ENCODE data around the gene MOV10L1. TPM values are rescaled to one million over a fixed set of nuclear protein-coding genes. Genes with fewer than 3 reads are reported as not detected.

Gene MOV10L1
- total and polyA plus RNA-seq, 11 donors: 0.06 to 0.63 (median 0.13) TPM; not detected in 6

DNA sequence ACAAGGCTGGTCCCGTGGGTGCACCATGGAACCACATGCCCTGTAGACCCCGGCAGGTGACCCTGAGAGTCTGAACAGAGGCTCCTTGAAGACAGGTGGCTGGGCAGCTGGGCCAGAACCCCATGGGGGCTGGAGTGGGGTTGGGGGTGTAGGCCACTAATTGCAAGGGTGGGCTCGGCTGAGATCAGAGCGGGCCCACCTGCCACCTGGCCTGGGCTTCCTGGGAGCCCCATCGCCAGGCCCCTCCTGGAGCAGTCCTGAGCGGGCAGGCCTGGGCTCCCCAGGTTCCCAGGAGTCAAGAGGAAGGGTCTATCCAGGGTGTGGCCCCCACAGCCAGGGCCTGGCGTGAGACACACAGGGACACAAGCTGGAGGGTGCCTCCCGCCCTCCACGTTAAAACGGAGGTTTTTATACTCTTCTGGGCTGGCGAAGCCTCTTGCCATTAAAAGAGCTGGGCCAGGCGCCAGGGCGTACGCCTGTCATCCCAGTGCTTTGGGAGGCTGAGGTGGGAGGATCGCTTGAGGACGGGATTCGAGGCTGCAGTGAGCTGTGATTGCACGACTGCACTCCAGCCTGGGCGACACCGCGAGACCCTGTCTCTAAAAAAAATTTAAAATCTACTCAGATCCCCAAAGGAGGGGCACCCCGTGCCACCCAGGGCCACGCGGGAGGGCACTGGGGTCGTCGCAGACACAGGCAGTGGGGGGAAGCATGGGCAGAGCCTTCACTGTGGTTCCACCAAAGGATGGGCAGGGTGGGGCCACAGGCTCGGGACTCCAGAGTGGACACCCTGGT lies 91.1 kb downstream of the MOV10L1 start:
- Histone ChIP-seq H3K36me3 (no peaks in the 10 kb centered on the region), H3K9me3 (no peaks in the 10 kb centered on the region), H3K27me3 (peaks cover 0 to 40% (median 9%) of the 10 kb centered on the region in 9 donors), H3K4me3 (no peak overlapping the region), H3K27ac (no peak overlapping the region), H3K4me1 (peaks cover 0 to 32% (median 17%) of the 10 kb centered on the region in 12 donors)
- WGBS, 4 donors: 90 to 93% (median 92%) methylated on average over 21 to 27 of the region's 27 CpGs
- intact Hi-C loops (cut with DNase I): loop anchor here in 2 of 10 donors (10.0 kb wide), 2 partner anchors 246 to 256 kb away; no protein-coding TSS in a partner anchor
- peak in 2 of 5 donors; percentile 13 to 21 for DNase-seq
- ATAC-seq: no peak
- TF ChIP-seq, protein P1, sequence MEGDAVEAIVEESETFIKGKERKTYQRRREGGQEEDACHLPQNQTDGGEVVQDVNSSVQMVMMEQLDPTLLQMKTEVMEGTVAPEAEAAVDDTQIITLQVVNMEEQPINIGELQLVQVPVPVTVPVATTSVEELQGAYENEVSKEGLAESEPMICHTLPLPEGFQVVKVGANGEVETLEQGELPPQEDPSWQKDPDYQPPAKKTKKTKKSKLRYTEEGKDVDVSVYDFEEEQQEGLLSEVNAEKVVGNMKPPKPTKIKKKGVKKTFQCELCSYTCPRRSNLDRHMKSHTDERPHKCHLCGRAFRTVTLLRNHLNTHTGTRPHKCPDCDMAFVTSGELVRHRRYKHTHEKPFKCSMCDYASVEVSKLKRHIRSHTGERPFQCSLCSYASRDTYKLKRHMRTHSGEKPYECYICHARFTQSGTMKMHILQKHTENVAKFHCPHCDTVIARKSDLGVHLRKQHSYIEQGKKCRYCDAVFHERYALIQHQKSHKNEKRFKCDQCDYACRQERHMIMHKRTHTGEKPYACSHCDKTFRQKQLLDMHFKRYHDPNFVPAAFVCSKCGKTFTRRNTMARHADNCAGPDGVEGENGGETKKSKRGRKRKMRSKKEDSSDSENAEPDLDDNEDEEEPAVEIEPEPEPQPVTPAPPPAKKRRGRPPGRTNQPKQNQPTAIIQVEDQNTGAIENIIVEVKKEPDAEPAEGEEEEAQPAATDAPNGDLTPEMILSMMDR (IDR thresholded peaks at IDR 0.05): no peak
- no peak for TF ChIP-seq POLR2A (IDR thresholded peaks at IDR 0.05)

DNA sequence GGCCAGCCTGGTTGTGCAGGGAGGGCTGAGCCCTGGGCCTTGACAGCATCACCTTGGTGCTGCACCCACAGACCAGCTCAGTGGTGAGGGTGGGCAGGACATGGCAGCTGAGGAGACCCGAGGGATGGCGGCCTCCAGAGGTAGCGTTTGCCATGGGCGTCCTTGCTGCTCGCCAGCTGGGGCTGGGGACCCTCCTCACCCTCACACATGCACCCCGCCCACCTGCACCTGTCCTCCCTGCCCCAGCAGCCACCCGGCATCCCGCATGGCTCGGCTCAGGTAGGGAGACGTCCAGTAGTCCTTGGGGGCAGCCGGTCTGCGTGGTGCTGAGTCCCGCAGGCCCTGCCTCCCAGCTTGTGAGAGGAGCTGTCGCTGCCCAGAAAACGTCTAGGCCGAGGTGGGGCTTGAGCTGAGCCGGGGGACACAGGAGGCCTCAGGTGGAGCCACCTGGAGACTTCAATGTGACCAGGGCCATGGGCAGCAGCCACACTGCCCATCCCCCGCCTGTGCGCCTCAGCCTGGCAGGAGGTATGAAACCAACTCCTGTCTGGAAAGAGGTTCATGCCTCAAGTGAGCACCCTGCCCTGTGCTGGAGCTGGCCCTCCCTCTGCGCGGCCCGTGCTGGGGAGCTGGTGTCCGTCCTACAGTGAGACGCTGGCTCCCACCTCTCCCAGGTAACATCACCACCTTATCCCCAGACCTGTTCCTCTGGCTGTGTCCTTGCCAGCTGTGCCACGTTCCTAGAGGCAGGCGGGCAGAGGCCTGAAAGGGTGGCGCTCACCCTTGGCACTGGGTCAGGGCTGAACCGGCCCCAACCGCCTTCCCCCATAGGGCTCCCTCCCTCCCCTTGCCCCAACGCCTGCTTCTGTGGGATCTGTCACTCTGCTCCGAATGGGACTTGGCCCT lies 92.6 kb downstream of the MOV10L1 start:
- DNase-seq (peak in 2 of 5 donors; percentile 29 to 42), ATAC-seq (peak in 2 of 4 donors; percentile 1 to 46)
- no peak for TF ChIP-seq POLR2A (IDR thresholded peaks at IDR 0.05)
- TF ChIP-seq, protein P1 (IDR thresholded peaks at IDR 0.05): no peak
- WGBS, 4 donors: 71 to 84% (median 78%) methylated on average over 10 to 31 of the region's 31 CpGs
- intact Hi-C loops (cut with DNase I): loop anchor here in 2 of 10 donors (10.0 kb wide), 2 partner anchors 248 to 258 kb away; no protein-coding TSS in a partner anchor
- Histone ChIP-seq H3K36me3 (no peaks in the 10 kb centered on the region), H3K4me3 (no peak overlapping the region), H3K4me1 (peaks cover 3 to 44% (median 28%) of the 10 kb centered on the region in 12 donors), H3K9me3 (no peaks in the 10 kb centered on the region), H3K27me3 (peaks cover 0 to 25% (median 9%) of the 10 kb centered on the region in 9 donors), H3K27ac (peak overlapping the region in 1 of 12 donors; percentile 9)

DNA sequence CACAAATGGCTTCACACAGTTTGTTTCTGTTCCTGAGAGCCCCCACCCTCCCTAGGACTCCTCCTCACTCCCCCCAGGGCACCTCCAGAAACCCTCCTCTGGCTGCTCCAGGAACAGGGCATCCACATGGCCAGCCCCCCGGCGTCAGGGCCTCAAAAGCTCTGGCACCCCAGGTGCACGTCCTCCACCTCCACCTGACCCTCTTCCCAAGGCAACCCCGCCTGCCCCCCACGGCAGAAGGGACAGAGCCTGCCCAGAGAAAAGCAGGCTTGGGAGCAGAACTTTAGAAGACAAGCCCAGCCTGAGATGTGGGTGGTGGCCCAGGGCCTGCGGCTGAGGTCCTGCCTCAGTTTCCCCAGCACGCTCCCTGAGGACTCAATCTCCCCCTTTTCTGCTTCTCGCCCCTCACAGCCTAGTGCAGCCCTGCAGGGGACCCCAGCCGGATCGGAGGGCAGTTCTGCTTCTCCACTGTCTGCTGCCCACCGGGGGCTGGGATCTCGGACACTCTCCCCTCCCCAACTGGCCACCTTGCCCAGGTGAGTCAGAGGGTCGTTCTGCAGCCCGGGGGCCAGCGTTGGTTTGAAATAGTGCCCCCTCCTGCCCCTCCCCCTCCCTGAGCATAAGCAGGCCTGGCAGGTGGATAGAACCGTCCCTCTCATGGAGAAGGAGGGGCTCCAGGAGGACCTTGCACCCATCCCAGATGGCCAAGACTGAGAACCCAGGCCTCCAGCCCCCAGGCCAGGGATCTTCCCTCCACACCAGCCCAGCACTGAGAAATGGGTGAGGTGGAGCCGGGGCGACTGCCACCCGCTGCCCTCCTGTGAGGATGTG lies 93.5 kb downstream of the MOV10L1 start:
- Histone ChIP-seq H3K4me1 (peaks cover 3 to 45% (median 28%) of the 10 kb centered on the region in 12 donors), H3K4me3 (no peak overlapping the region), H3K36me3 (no peaks in the 10 kb centered on the region), H3K27me3 (peaks cover 0 to 17% (median 3%) of the 10 kb centered on the region in 9 donors), H3K27ac (peak overlapping the region in 8 of 12 donors; percentile 29 to 76 (median 53)), H3K9me3 (no peaks in the 10 kb centered on the region)
- intact Hi-C loops (cut with DNase I): loop anchor here in 2 of 10 donors (10.0 kb wide), 2 partner anchors 249 to 259 kb away; no protein-coding TSS in a partner anchor
- TF ChIP-seq, protein P1 (IDR thresholded peaks at IDR 0.05): no peak
- TF ChIP-seq POLR2A (IDR thresholded peaks at IDR 0.05): no peak
- 80 to 86% (median 85%) methylated on average over 17 to 19 of the region's 19 CpGs for WGBS, 4 donors
- DNase-seq (peak in 2 of 5 donors; percentile 29 to 53), ATAC-seq (no peak)

Measured in heart left ventricle (tissue), 16 donors.